OCI-LY3 (cell line): ENCODE measurements around the gene CAPS2.
A peak's percentile ranks its signal among the peaks of the same experiment; 100 is the strongest.

Experiments used
- CTCF ChIP-seq: fragments of 200-600, 300-600 bp; sonication (generic); IDR thresholded peaks from 2 replicates; pipeline ENCODE4 v1.5.1; 2014; ENCODE audit warnings: antibody characterized with exemption, low read length, low read depth
- EZH2phosphoT487 ChIP-seq: fragments of 200-600 bp; shearing (Covaris generic); IDR thresholded peaks from 2 replicates; pipeline ENCODE4 v1.6.1; 2018; ENCODE audit warnings: antibody characterized with exemption, mixed run types, low read depth

- TF ChIP-seq CTCF: peak; percentile 58
- TF ChIP-seq EZH2phosphoT487: no peak
Measured at GRCh38 chr12:75289753-75290152, 40.4 kb downstream of the CAPS2 start.
